H1 (cell line): ENCODE data around the gene TMEM50A.

Source experiments
- CTCF ChIP-seq, 3 experiments: IDR thresholded peaks; 1 replicate in 2 of 3; 2 replicates in 1 of 3; pipeline versions ENCODE4 v1.5.1 to v1.6.1; 2011; ENCODE audit warnings: low read length in 3 of 3, mild to moderate bottlenecking in 3 of 3, inconsistent platforms in 2 of 3, low read depth in 1 of 3, moderate library complexity in 1 of 3; ENCODE audit not compliant: insufficient read depth in 1 of 3; ENCODE audit errors: control extremely low read depth in 1 of 3
- EZH2 ChIP-seq: fragments of 200-600 bp; sonication (generic); IDR thresholded peaks from 2 replicates; pipeline ENCODE4 v1.7.1; 2012; ENCODE audit warnings: low read depth, mild to moderate bottlenecking, moderate library complexity, low read length, inconsistent platforms; ENCODE audit not compliant: severe bottlenecking
- FOSL1 ChIP-seq: IDR thresholded peaks from 2 replicates; pipeline ENCODE4 v1.6.1; 2011; ENCODE audit warnings: mild to moderate bottlenecking, low read depth, low read length, moderate library complexity; ENCODE audit not compliant: insufficient read depth
- JUN ChIP-seq: IDR thresholded peaks from 2 replicates; pipeline ENCODE4 v1.6.1; 2011; ENCODE audit warnings: low read depth, mild to moderate bottlenecking, improper control_type of control experiment, low read length
- POLR2AphosphoS5 ChIP-seq: IDR thresholded peaks from 2 replicates; pipeline ENCODE4 v1.6.1; 2011; ENCODE audit warnings: low read depth, low read length
- TAF1 ChIP-seq: IDR thresholded peaks from 2 replicates; pipeline ENCODE4 v1.6.1; 2011; ENCODE audit warnings: mild to moderate bottlenecking, low read depth, low read length
- USF2 ChIP-seq: IDR thresholded peaks from 2 replicates; pipeline ENCODE4 v1.6.1; 2011; ENCODE audit warnings: low read length, improper control_type of control experiment
- YY1 ChIP-seq: IDR thresholded peaks from 2 replicates; pipeline ENCODE4 v1.6.1; 2011; ENCODE audit warnings: low read depth, mild to moderate bottlenecking, low read length

GRCh38 chr1:25349606-25350005 lies 11.5 kb downstream of the TMEM50A start:
- TF ChIP-seq USF2 (no peak), POLR2AphosphoS5 (no peak), CTCF (IDR thresholded peaks at IDR 0.05; ENCODE audit: control extremely low read depth in 1 of 3, insufficient read depth in 1 of 3, low read depth in 1 of 3, low read length in 3 of 3) (no peak), EZH2 (no peak), JUN (no peak), FOSL1 (no peak), TAF1 (no peak), YY1 (no peak)
